Activated CD8-positive, alpha-beta memory T cell treated with anti-CD3 and anti-CD28 coated beads for 36 hours (primary cell): Measurements from ENCODE around the gene OR52J3. TPM values are rescaled to one million over a fixed set of nuclear protein-coding genes. Genes with fewer than 3 reads are reported as not detected.

ENCODE experiments used
- CTCF ChIA-PET: fragments of 350-600 bp; sonication (Branson Sonifier 250); formaldehyde crosslinking; loops from one replicate; lab custom pipeline; 2021; ENCODE audit warnings: antibody characterized with exemption; lab: Charles Lee
- POLR2A ChIA-PET: fragments of 350-600 bp; sonication (Branson Sonifier 250); formaldehyde crosslinking; loops from one replicate; lab custom pipeline; 2021; ENCODE audit warnings: antibody characterized with exemption; lab: Charles Lee
- total RNA-seq, 2 experiments: library from RNA; stranded (reverse); gene quantifications; one replicate each; pipeline ENCODE4 v1.2.3, GENCODE V29; 2021

The OR52J3 gene
- total RNA-seq, 2 experiments from 2014 or later: not detected

- ChIA-PET POLR2A (no interaction called here), CTCF (no interaction called here)
Observed at GRCh38 chr11:5090668-5091067, 44.3 kb downstream of the OR52J3 start.

- CTCF ChIA-PET: no interaction called here
- POLR2A ChIA-PET: no interaction called here
Observed at GRCh38 chr11:5092821-5093585, 46.7 kb downstream of the OR52J3 start.

GRCh38 chr11:5096011-5096410 lies 49.7 kb downstream of the OR52J3 start:
- ChIA-PET POLR2A (no interaction called here), CTCF (no interaction called here)

Other genes with a start within 250 kb of the OR52J3 start
- not detected for gene OR52R1, start 242.1 kb upstream of the OR52J3 start, total RNA-seq
- gene OR51F2, start 225.2 kb upstream of the OR52J3 start, total RNA-seq: not detected
- gene OR51S1, start 197.3 kb upstream of the OR52J3 start, total RNA-seq: not detected
- gene OR51T1, start 164.6 kb upstream of the OR52J3 start, total RNA-seq: not detected
- not detected for gene OR51A7, start 142.7 kb upstream of the OR52J3 start, total RNA-seq
- not detected for gene OR51G2, start 127.2 kb upstream of the OR52J3 start, total RNA-seq
- gene OR51G1, start 122.2 kb upstream of the OR52J3 start, total RNA-seq: not detected
- not detected for gene OR51A4, start 98.9 kb upstream of the OR52J3 start, total RNA-seq
- gene OR51A2, start 90.8 kb upstream of the OR52J3 start, total RNA-seq: not detected
- gene OR51L1, start 51.7 kb upstream of the OR52J3 start, total RNA-seq: not detected
- not detected for gene OR52E2, start 13.1 kb downstream of the OR52J3 start, total RNA-seq
- gene OR52E1, start 23.0 kb downstream of the OR52J3 start, total RNA-seq: not detected
- gene OR52A5, start 91.8 kb downstream of the OR52J3 start, total RNA-seq: not detected
- gene OR52A1, start 108.2 kb downstream of the OR52J3 start, total RNA-seq: not detected
- not detected for gene OR51V1, start 154.2 kb downstream of the OR52J3 start, total RNA-seq
- gene HBB, start 180.5 kb downstream of the OR52J3 start, total RNA-seq: not detected
- gene HBD, start 188.0 kb downstream of the OR52J3 start, total RNA-seq: not detected
- gene HBG1, start 203.3 kb downstream of the OR52J3 start, total RNA-seq: not detected
- gene HBG2, start 208.3 kb downstream of the OR52J3 start, total RNA-seq: not detected
- gene HBE1, start 223.4 kb downstream of the OR52J3 start, total RNA-seq: not detected